GM21786 (cell line): ENCODE results near the gene PLP1.
"Not testable (repeated sequence)": the region's sequence is repeated elsewhere in the genome, so short reads cannot be mapped to it uniquely, and the experiment has no call there.

ENCODE experiments used
- ATAC-seq: cut with Tn5 transposase; IDR thresholded peaks from one replicate; pipeline ENCODE4 v1.9.1; 2021; ENCODE audit not compliant: unreplicated experiment

PLP1 gene

DNA sequence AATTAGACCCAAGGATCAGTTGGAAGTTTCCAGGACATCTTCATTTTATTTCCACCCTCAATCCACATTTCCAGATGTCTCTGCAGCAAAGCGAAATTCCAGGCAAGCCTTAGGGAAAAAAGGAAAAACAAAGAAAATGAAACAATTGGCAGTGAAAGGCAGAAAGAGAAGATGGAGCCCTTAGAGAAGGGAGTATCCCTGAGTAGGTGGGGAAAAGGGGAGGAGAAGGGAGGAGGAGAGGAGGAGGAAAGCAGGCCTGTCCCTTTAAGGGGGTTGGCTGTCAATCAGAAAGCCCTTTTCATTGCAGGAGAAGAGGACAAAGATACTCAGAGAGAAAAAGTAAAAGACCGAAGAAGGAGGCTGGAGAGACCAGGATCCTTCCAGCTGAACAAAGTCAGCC lies at the start of gene PLP1:
Gene PLP1, plus strand, starts transcription at position 295 of the 400 bp plus-strand sequence. CDS start 156 bp downstream, outside the sequence.
- no peak for ATAC-seq

DNA sequence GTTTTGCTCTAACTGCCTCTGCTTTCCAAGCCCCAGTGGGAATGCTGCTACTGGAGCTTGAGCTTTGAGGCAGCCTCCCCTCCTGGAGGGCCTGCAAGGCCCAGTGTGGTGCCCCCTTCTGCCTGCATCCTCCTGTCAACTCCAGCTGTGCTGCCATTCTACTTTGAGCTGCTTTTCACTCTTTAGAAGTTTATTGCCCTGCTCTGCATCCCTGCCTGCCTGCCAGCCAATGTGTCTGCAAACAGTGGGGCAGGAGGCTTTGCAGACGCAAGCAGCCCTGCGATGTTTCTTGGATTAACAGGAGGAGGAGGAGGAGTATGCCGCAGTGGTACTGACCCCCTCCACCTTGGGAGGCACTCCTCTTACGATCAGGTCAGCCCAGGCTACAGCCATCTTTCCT lies 49.5 kb upstream of the PLP1 start:
- no peak for ATAC-seq

DNA sequence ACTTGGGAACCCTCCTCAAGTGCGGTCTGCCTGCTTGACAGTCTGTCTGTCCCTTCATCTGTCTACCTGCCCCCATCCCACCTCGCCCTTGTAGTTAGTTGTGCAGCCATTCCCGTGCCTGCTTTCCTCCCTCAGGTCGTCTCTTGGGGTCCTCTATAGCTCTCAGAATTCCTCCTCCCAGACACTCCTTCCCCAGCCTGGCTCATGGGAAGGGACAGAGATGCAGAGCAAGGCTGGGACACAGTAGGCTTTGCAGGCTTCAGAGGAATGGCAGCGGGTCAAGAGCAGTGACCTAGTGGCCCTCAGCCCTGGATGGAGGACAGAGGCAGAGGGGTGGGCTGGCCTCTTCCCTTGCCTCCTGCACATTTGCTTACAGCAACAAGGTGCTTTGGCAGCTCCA lies 47.6 kb upstream of the PLP1 start:
- ATAC-seq: no peak

DNA sequence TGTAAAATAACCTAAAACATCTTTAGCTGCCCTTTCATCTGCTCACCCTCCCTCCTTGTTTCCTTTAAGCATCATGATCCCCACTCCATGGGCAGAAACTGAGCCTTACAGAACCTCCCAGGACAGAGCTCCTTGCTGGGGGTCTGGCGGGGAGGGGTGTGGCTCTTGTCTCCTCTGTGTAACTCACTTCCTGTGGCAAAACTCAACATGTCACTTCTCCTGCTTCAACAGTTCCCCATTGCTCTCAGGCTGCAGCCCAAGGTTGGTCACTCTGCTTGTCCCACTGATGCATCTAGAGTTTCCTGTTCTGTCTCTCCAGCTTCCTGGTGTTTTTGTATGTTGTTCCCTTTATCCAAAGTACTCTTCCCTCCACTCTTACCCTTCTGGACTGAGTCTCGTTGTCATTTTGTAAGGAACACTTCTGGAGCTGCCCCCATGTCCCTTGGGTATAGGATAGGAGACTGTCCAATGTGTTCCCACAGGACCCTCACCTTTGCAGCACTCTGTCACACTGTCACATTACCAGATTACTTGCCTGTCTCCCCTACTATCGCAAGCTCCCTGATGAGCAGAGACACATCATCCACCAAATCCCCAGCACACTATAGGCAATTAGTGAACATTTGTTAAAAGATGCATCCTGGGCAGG lies 46.4 kb upstream of the PLP1 start:
- no peak for ATAC-seq

- no peak for ATAC-seq
Observed at GRCh38 chrX:103730796-103731493, 45.7 kb upstream of the PLP1 start.

- no peak for ATAC-seq
Observed at GRCh38 chrX:103733017-103733416, 43.6 kb upstream of the PLP1 start.

GRCh38 chrX:103734125-103734760 lies 42.4 kb upstream of the PLP1 start:
- no peak for ATAC-seq

GRCh38 chrX:103737696-103738095 lies 38.9 kb upstream of the PLP1 start:
- ATAC-seq: no peak

DNA sequence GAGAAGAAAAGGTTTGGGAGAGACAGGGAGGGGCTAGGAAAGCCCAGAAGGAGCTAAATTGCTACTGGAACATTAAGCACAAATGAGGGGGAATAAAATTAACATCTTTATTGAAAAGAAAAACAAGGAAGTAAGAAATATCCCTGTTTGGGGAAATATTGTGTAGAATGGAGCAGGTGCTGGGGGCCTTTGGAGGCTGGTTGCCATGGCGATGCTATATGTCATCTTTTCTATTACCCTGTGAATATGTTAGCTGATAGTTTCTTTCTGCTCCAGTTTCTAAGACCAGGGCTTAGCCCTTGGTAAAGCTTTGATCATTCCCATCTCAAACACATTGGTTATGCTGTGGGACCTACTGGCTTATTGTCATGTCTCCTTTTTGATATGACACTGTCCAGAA lies 37.2 kb upstream of the PLP1 start:
- ATAC-seq: no peak

DNA sequence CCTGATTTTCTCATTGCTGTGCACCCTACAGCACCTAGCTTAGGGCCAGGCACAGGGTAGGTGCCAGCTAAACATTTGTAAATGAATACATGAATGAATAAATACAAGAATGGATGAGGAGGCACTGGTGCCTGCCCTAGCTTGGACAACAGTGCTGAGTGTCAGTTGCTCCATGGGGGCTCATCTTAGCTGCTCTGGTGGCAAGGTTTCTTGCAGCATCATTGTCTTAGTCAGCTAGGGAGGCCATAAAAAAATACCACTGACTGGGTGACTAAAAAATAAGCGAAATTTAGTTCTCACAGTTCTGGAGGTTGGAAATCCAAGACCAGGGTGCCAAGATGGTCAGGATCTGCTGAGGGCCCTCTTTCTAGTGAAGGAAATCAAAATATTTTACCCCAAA lies 34.8 kb upstream of the PLP1 start:
- ATAC-seq: no peak

DNA sequence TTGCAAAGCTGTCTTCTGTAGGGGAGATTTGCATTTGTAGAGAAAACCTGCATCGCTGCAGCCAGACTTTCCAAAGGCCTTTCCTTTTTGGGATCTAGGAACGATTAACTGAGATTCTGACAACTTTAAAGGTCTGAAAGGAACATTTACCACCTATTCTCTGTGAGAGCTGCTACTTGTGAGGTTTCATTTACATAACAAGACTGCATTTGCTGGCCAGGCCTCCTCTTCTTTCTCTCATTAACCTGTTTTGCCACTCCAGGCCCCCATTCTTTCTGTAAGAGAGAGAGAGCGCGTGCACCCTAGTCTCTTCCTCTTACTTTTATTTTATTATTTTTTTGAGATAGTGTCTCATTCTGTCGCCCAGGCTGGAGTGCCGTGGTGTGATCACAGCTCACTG lies 34.3 kb upstream of the PLP1 start:
- no peak for ATAC-seq

DNA sequence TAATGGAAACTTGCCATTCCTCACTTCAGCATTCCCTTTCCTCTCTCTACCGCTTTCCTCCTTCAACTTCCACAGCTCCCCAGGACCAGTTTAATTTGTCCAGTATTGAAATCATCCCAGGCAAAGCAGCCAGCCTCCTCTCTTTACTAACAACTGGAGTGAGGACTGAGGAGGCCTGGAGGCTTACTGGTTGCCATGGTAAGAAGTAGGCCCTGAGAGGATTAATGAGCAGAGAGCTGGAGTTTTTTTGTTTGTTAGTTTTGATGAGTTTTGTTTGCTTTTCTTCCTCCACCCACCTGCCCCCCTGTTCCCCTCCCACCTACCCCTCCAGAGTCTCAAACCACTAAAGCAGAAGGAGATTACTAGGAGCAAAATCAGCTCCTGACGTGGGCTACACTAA lies 29.5 kb upstream of the PLP1 start:
- no peak for ATAC-seq

- ATAC-seq: no peak
Observed at GRCh38 chrX:103754401-103754800, 22.2 kb upstream of the PLP1 start.

DNA sequence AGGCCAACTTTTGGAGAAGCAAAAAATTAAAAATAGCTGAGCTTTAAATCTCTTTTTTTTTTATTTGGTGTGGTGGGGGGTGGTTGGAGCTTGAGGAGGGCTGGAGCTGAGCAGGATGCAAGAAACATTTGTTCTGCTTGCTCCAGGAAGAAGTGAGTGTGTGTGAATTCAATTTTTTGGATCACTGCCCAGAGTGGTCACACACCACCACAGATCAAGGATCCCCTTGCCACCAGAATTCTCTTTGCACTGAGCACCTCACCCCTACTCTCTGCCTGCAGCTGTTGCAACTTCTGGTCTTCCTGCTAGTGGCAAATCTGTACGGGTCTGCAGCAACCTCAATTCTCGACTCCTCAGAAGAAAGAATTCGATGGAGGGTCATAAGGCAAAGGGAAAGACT lies 19.9 kb upstream of the PLP1 start:
- ATAC-seq: no peak

DNA sequence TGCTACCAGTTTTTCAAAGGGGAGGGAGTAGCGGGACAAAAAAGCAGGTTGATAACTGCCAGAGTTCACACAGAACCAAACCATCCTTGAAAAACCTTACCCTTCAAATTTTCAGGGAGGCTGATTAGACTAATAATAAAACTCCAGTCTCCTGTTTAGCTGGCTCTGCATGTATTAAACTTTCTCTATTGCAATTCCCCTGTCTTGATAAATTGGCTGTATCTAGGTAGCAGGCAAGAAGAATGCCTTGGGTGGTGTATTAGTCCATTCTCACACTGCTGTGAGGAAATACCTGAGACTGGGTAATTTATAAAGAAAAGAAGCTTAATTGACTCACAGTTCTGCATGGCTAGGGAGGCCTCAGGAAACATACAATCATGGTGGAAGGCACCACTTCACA lies 18.1 kb upstream of the PLP1 start:
- no peak for ATAC-seq

DNA sequence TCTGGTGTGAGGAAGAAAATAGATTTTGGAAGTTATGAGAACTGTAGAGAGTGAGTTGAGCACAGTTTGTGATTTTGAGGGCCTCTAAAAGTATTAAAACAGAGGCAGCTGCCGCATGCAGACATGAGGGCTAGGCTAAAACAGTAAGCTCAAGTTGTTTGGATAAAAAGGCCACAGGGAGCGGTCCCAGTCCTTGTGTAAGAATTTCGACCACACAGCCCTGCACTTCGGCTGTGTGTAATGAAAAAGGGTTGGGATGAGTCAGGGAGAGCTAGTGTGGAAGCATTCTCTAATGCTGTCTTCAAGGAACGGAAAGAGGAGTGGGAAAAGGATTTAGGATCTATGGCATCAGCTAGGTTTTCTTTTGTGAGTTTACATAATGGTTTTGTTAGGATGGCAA lies 13.1 kb upstream of the PLP1 start:
- ATAC-seq: not testable (repeated sequence)

DNA sequence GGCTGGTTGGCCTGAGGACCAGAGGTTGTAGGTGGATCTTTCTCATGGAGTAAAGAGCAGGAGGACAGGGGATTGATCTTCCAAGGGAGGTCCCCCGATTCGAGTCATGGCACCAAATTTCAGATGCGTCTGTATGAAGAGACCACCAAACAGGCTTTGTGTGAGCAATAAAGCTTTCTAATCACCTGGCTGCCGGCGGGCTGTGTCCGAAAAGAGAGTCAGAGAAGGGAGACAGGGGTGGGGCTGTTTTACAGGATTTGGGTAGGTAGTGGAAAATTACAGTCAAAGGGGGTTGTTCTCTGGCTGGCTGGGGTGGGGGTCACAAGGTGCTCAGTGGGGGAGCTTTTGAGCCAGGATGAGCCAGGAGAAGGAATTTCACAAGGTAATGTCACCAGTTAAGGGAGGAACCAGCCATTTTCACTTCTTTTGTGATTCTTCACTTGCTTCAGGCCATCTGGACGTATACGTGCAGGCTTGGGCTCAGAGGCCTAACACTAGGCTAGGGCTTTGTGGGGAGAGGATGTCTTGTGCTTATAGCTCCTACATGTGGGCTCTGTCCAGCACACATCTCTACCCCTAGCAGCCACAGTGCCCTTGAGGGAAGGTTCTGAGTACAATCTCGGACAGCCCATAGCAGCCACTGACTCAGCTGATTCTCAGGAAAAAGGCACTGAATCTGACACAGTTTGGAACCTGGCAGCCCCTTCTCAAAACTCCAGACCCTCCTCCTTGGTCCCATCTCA lies 9.7 kb upstream of the PLP1 start:
- ATAC-seq: not testable (repeated sequence)

DNA sequence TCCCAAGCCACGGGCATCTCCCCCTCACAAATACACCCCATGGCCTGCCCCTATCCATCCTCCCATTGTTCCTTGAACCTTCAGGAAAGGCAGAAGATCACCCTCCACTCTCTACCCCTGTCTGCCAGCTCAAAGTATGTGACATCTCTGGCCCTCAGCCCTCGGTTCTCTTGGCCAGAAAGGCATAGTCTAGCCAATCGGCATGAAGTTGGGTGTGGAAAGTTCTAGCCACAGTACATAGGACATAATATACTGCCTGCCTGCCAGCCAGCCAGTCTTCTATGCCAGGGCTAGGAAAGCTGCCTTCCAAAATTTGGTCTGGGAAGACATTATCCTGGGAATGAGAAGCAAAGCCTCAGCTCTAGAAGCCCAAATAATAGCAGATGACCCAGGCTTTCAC lies 3.2 kb upstream of the PLP1 start:
- ATAC-seq: no peak

GRCh38 chrX:103774070-103774642 lies 2.5 kb upstream of the PLP1 start:
- no peak for ATAC-seq

GRCh38 chrX:103779141-103779789 lies 2.6 kb downstream of the PLP1 start:
- no peak for ATAC-seq
